BLaER1 (cell line): ENCODE data around the gene EDAR.

Experiments
- H3K27ac ChIP-seq: shearing (Covaris generic); formaldehyde crosslinking; 2 replicates; pipeline ENCODE4 v1.8.1; 2022
- H3K27me3 ChIP-seq: shearing (Covaris generic); formaldehyde crosslinking; 2 replicates; pipeline ENCODE4 v1.8.1; 2022
- H3K36me3 ChIP-seq: shearing (Covaris generic); formaldehyde crosslinking; 2 replicates; pipeline ENCODE4 v1.8.1; 2022
- H3K4me1 ChIP-seq: shearing (Covaris generic); formaldehyde crosslinking; 2 replicates; pipeline ENCODE4 v1.8.1; 2022
- H3K4me2 ChIP-seq: shearing (Covaris generic); formaldehyde crosslinking; 2 replicates; pipeline ENCODE4 v1.8.1; 2022
- H3K4me3 ChIP-seq: shearing (Covaris generic); formaldehyde crosslinking; 2 replicates; pipeline ENCODE4 v1.8.1; 2022
- H3K9ac ChIP-seq: shearing (Covaris generic); formaldehyde crosslinking; 2 replicates; pipeline ENCODE4 v1.8.1; 2022
- H3K9me3 ChIP-seq: shearing (Covaris generic); formaldehyde crosslinking; 2 replicates; pipeline ENCODE4 v1.8.1; 2022
- H4K20me1 ChIP-seq: shearing (Covaris generic); formaldehyde crosslinking; 2 replicates; pipeline ENCODE4 v1.8.1; 2022
- Cebpa-rat ChIP-seq: shearing (Covaris generic); IDR thresholded peaks from 2 replicates; pipeline ENCODE4 v1.8.1; 2022

EDAR gene

DNA sequence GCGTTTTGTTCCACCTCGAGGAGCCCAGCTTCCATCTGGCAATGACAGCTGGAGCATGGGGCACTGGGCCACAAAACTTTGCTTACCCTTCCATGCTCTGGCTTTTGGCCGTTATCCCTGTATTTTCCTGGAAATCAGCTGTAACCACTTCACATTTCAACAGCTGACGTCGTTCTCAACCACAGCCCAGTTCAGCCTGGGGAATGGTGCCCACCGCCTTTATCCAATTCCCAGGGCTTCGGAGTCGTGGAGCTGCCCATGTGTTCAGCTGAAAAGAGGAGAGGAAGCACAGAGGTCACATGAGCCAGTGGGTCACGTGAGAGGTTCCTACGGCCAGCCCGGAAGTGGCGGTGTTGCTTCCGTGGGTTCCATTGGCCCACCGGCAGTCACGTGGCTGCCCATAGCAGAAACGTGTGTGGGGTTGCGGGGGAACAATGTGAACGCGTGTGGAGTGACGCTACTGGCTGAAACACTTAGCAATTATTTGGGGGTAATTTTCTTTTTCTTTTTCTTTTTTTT, 16.7 kb upstream of the EDAR start:
- Histone ChIP-seq H3K27ac (no peak overlapping the region), H3K4me3 (no peak overlapping the region), H3K9me3 (no peaks in the 10 kb centered on the region), H3K4me1 (peaks cover 15% of the 10 kb centered on the region), H3K4me2 (no peak overlapping the region), H3K27me3 (no peaks in the 10 kb centered on the region), H3K9ac (no peak overlapping the region), H4K20me1 (no peaks in the 10 kb centered on the region), H3K36me3 (no peaks in the 10 kb centered on the region)
- no peak for TF ChIP-seq Cebpa-rat

- Histone ChIP-seq H3K4me3 (no peak overlapping the region), H4K20me1 (no peaks in the 10 kb centered on the region), H3K4me1 (no peaks in the 10 kb centered on the region), H3K9ac (no peak overlapping the region), H3K4me2 (no peak overlapping the region), H3K36me3 (no peaks in the 10 kb centered on the region), H3K9me3 (no peaks in the 10 kb centered on the region), H3K27ac (no peak overlapping the region), H3K27me3 (no peaks in the 10 kb centered on the region)
- no peak for TF ChIP-seq Cebpa-rat
Measured at GRCh38 chr2:109001201-109001600, 12.2 kb upstream of the EDAR start.

GRCh38 chr2:109000738-109001137, 11.7 kb upstream of the EDAR start:
- no peak for TF ChIP-seq Cebpa-rat
- no peak overlapping the region for H3K4me2 ChIP-seq
- no peak overlapping the region for H3K27ac ChIP-seq
- H3K4me3 ChIP-seq = no peak overlapping the region
- H3K9ac ChIP-seq = no peak overlapping the region
- no peaks in the 10 kb centered on the region for H3K4me1 ChIP-seq
- no peaks in the 10 kb centered on the region for H3K9me3 ChIP-seq
- no peaks in the 10 kb centered on the region for H3K27me3 ChIP-seq
- H4K20me1 ChIP-seq = no peaks in the 10 kb centered on the region
- H3K36me3 ChIP-seq = no peaks in the 10 kb centered on the region

DNA sequence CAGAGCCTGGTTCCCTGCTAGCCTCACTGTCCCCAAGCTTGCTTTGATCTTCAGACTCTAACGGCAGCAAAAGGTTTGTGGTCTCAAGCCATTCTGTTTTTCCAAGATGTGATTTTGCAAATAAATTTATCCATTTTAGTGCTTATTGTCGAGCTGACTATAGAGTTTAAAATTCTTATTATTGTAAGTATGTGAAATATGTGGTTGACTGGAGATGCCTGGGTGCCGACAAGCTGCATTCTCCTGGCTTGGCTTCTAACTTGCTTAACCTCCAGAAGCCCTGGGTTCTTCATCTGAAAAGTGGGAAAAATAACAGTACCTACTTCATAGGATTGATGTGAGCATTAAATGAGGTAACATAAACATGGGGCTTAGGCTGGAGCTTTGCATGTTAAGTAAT, 9.9 kb upstream of the EDAR start:
- no peaks in the 10 kb centered on the region for H3K27me3 ChIP-seq
- H3K9me3 ChIP-seq = no peaks in the 10 kb centered on the region
- no peaks in the 10 kb centered on the region for H3K4me1 ChIP-seq
- no peaks in the 10 kb centered on the region for H4K20me1 ChIP-seq
- no peak overlapping the region for H3K4me2 ChIP-seq
- TF ChIP-seq Cebpa-rat = no peak
- H3K27ac ChIP-seq = no peak overlapping the region
- H3K4me3 ChIP-seq = no peak overlapping the region
- H3K9ac ChIP-seq = no peak overlapping the region
- no peaks in the 10 kb centered on the region for H3K36me3 ChIP-seq

DNA sequence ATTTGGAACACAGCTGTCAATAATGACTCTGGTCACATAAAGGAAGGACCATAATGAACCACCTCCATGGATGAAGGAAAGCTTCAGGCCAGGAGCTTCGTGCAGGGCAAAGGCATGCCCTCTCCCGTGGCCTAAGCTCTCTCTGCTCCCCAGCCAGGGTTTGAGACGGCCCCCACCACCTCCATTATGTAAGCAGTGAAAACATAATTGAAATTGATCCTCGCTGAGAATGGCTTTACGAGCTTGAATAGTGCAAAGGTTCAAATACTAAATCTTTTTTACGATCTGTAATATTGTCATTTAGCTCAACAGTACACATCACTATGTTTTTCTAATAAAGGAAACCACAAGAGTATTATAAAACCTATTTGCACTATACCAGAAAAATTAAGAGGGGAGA, 5.2 kb upstream of the EDAR start:
- Histone ChIP-seq H3K4me3 (no peak overlapping the region), H3K9me3 (no peaks in the 10 kb centered on the region), H3K27me3 (no peaks in the 10 kb centered on the region), H4K20me1 (no peaks in the 10 kb centered on the region), H3K9ac (no peak overlapping the region), H3K4me1 (peaks cover 9% of the 10 kb centered on the region; the same call in 1 of the 2 replicates), H3K36me3 (no peaks in the 10 kb centered on the region), H3K4me2 (no peak overlapping the region), H3K27ac (no peak overlapping the region)
- no peak for TF ChIP-seq Cebpa-rat

GRCh38 chr2:108993095-108993937, 4.3 kb upstream of the EDAR start:
- Histone ChIP-seq H4K20me1 (no peaks in the 10 kb centered on the region), H3K36me3 (no peaks in the 10 kb centered on the region), H3K27ac (no peak overlapping the region), H3K9me3 (no peaks in the 10 kb centered on the region), H3K27me3 (no peaks in the 10 kb centered on the region), H3K4me1 (peaks cover 9% of the 10 kb centered on the region; the same call in 1 of the 2 replicates), H3K9ac (no peak overlapping the region), H3K4me3 (no peak overlapping the region), H3K4me2 (no peak overlapping the region)
- TF ChIP-seq Cebpa-rat = no peak

GRCh38 chr2:108988076-108988795, 784 bp downstream of the EDAR start:
- Histone ChIP-seq H3K9ac (no peak overlapping the region), H3K27me3 (no peaks in the 10 kb centered on the region), H3K36me3 (no peaks in the 10 kb centered on the region), H3K4me1 (peaks cover 9% of the 10 kb centered on the region; the same call in 1 of the 2 replicates), H4K20me1 (no peaks in the 10 kb centered on the region), H3K9me3 (no peaks in the 10 kb centered on the region), H3K4me3 (no peak overlapping the region), H3K27ac (no peak overlapping the region), H3K4me2 (no peak overlapping the region)
- TF ChIP-seq Cebpa-rat = no peak

GRCh38 chr2:108986916-108987510, 2.0 kb downstream of the EDAR start:
- no peaks in the 10 kb centered on the region for H3K9me3 ChIP-seq
- no peak for TF ChIP-seq Cebpa-rat
- no peak overlapping the region for H3K4me3 ChIP-seq
- H3K4me1 ChIP-seq = peaks cover 9% of the 10 kb centered on the region; the same call in 1 of the 2 replicates
- no peaks in the 10 kb centered on the region for H3K27me3 ChIP-seq
- no peaks in the 10 kb centered on the region for H3K36me3 ChIP-seq
- H3K4me2 ChIP-seq = no peak overlapping the region
- no peak overlapping the region for H3K27ac ChIP-seq
- no peaks in the 10 kb centered on the region for H4K20me1 ChIP-seq
- no peak overlapping the region for H3K9ac ChIP-seq

DNA sequence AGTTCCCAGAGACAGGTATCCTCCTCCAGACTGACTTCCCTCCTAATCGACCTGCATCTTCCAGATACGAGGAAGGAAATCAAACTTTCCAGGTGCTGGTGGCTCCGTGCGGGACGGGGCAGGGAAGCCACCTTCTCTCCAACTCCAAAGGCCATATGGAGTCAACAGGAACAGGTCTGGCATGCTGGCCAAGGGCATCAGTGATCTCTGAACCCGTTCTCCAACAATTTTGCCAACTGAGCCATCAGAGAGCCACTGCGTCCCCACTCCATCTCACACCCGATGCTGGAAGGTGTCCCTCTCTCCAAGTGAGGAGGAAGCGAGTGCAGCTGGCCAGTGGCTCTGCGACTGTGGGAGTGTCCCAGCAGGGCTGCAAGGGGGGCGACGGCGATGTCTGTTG, 5.4 kb downstream of the EDAR start:
- H3K9me3 ChIP-seq = no peaks in the 10 kb centered on the region
- H3K4me2 ChIP-seq = no peak overlapping the region
- H3K27ac ChIP-seq = no peak overlapping the region
- H3K9ac ChIP-seq = no peak overlapping the region
- H3K4me1 ChIP-seq = peaks cover 7% of the 10 kb centered on the region; the same call in 1 of the 2 replicates
- no peaks in the 10 kb centered on the region for H4K20me1 ChIP-seq
- TF ChIP-seq Cebpa-rat = no peak
- H3K4me3 ChIP-seq = no peak overlapping the region
- no peaks in the 10 kb centered on the region for H3K36me3 ChIP-seq
- no peaks in the 10 kb centered on the region for H3K27me3 ChIP-seq

- Histone ChIP-seq H3K36me3 (no peaks in the 10 kb centered on the region), H3K9me3 (no peaks in the 10 kb centered on the region), H3K27ac (no peak overlapping the region), H3K4me3 (no peak overlapping the region), H3K9ac (no peak overlapping the region), H3K4me1 (peaks cover 7% of the 10 kb centered on the region; the same call in 1 of the 2 replicates), H3K4me2 (no peak overlapping the region), H4K20me1 (no peaks in the 10 kb centered on the region), H3K27me3 (no peaks in the 10 kb centered on the region)
- TF ChIP-seq Cebpa-rat = no peak
Measured at GRCh38 chr2:108983061-108983460, 6.0 kb downstream of the EDAR start.
